ENCODE data around the gene ETHE1. TPM values are rescaled to one million over a fixed set of nuclear protein-coding genes. Genes with fewer than 3 reads are reported as not detected.

The ETHE1 gene
- total RNA-seq, 1 donor from 2014 or later = 118 TPM

GRCh38 chr19:43541920-43542650 is 15.1 kb upstream of the ETHE1 start:
- H3K27me3 ChIP-seq = no peaks in the 10 kb centered on the region
- H3K36me3 ChIP-seq = peaks cover 65 to 74% of the 10 kb centered on the region in 2 donors
- no peak overlapping the region for H3K27ac ChIP-seq
- H3K4me3 ChIP-seq = no peak overlapping the region
- H3K4me1 ChIP-seq = no peaks in the 10 kb centered on the region
- H3K9me3 ChIP-seq = peaks cover 0 to 10% of the 10 kb centered on the region in 2 donors
- intact Hi-C loops (cut with DNase I) = no loop called here
- TF ChIP-seq, protein P1, sequence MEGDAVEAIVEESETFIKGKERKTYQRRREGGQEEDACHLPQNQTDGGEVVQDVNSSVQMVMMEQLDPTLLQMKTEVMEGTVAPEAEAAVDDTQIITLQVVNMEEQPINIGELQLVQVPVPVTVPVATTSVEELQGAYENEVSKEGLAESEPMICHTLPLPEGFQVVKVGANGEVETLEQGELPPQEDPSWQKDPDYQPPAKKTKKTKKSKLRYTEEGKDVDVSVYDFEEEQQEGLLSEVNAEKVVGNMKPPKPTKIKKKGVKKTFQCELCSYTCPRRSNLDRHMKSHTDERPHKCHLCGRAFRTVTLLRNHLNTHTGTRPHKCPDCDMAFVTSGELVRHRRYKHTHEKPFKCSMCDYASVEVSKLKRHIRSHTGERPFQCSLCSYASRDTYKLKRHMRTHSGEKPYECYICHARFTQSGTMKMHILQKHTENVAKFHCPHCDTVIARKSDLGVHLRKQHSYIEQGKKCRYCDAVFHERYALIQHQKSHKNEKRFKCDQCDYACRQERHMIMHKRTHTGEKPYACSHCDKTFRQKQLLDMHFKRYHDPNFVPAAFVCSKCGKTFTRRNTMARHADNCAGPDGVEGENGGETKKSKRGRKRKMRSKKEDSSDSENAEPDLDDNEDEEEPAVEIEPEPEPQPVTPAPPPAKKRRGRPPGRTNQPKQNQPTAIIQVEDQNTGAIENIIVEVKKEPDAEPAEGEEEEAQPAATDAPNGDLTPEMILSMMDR (IDR thresholded peaks at IDR 0.05) = no peak
- no peak for DNase-seq (ENCODE audit: low spot score in 2 of 2)

DNA sequence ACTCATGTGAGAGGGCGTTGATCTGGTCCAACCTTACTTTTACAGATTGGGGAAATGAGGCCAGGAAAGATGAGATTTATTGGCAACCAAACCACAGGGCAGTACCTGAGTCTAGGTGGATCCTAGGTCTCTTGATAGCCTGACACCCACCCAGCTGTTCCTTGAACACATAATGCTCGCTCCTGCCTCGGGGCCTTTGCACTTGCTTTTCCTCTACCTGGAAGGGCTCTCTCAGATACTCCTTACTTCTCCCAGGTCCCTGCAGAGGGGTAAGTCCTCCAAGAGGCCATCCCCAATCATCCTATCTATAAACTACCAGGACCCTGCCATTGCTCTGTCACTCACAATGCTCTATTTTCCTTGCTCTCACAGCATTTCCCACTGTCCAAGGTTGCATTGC is 13.4 kb upstream of the ETHE1 start:
- Histone ChIP-seq H3K27ac (no peak overlapping the region), H3K4me3 (no peak overlapping the region), H3K36me3 (peaks cover 56 to 61% of the 10 kb centered on the region in 2 donors), H3K9me3 (peaks cover 0 to 10% of the 10 kb centered on the region in 2 donors), H3K4me1 (peaks cover 0 to under 1% of the 10 kb centered on the region in 2 donors), H3K27me3 (no peaks in the 10 kb centered on the region)
- TF ChIP-seq, protein P1 (IDR thresholded peaks at IDR 0.05) = no peak
- DNase-seq (ENCODE audit: low spot score in 2 of 2) = no peak
- intact Hi-C loops (cut with DNase I) = no loop called here

GRCh38 chr19:43538922-43539321 is 11.9 kb upstream of the ETHE1 start:
- TF ChIP-seq, protein P1 (IDR thresholded peaks at IDR 0.05) = no peak
- Histone ChIP-seq H3K9me3 (peaks cover 0 to 10% of the 10 kb centered on the region in 2 donors), H3K27me3 (no peaks in the 10 kb centered on the region), H3K4me1 (peaks cover 0 to 11% of the 10 kb centered on the region in 2 donors), H3K27ac (no peak overlapping the region), H3K4me3 (no peak overlapping the region), H3K36me3 (peaks cover 41 to 48% of the 10 kb centered on the region in 2 donors)
- no peak for DNase-seq (ENCODE audit: low spot score in 2 of 2)
- intact Hi-C loops (cut with DNase I) = no loop called here

DNA sequence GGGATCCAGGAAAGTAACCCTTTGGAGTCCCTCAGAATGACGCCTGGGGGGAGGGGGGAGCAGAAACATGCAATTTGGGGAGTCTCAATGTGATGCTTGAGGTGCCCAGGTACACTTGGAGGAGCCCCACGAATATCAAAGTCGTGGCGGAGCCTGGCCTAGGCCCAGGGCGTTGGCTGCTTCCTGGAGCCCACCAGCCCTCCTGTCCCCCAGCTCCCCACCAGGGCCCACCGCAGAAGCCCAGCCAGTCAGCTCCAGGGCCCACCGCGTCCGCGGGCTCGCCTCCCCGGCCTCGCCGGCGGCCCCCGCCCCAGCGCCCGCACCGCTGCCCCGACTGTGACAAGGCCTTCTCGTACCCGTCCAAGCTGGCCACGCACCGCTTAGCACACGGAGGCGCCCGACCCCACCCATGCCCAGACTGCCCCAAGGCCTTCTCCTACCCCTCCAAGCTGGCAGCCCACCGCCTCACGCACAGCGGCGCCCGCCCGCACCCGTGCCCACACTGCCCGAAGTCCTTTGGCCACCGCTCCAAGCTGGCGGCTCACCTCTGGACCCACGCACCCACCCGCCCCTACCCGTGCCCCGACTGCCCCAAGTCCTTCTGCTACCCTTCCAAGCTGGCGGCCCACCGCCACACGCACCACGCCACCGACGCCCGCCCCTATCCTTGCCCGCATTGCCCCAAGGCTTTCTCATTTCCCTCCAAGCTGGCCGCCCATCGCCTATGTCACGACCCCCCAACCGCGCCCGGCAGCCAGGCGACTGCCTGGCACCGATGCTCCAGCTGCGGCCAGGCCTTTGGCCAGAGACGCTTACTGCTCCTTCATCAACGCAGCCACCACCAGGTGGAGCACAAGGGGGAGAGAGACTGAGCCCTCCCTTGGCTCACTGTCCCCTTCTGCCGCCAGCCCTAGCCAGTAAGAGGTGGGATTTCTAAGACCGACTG is 8.1 kb upstream of the ETHE1 start:
- intact Hi-C loops (cut with DNase I) = loop anchor here (1.0 to 5.0 kb wide), 3 partner anchors 40 to 767 kb away; partner anchors contain the start of genes IRGQ, PINLYP, XRCC1 and ZNF576
- TF ChIP-seq, protein P1 (IDR thresholded peaks at IDR 0.05) = peak; percentile 57 to 80 (median 75)

DNA sequence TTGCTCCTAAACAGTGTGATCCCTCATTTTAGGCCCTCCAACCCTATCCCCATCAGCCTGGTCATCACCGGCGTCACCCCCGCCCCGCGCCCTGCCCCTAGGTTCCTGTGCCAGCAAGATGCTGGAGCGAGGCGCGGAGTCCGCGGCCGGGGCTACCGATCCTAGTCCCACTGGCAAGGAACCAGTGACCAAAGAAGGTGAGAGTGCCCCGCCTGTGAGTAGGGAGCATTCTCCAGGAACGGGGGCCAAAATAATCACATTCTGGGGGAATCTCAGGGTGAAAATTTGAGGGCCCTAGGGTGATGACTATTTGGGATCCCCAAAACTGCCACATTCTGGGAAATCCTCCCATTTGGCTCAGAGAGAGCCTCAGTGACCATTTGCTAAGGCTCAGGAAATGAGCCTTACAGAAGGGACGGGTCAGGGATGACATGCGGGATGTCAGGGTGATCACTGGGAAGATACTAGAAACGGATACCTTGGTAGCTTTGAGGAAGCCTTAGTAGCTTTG is 7.4 kb upstream of the ETHE1 start:
- H3K4me3 ChIP-seq = peak overlapping the region; percentile 73 to 75
- H3K27ac ChIP-seq = peak overlapping the region; percentile 84 to 92
- no peaks in the 10 kb centered on the region for H3K27me3 ChIP-seq
- TF ChIP-seq, protein P1 (IDR thresholded peaks at IDR 0.05) = no peak
- peaks cover 0 to 10% of the 10 kb centered on the region in 2 donors for H3K9me3 ChIP-seq
- peaks cover 10 to 18% of the 10 kb centered on the region in 2 donors for H3K36me3 ChIP-seq
- DNase-seq (ENCODE audit: low spot score in 2 of 2) = no peak
- intact Hi-C loops (cut with DNase I) = loop anchor here (1.0 to 5.0 kb wide), 3 partner anchors 41 to 768 kb away; partner anchors contain the start of genes IRGQ, PINLYP, XRCC1 and ZNF576
- peaks cover 0 to 22% of the 10 kb centered on the region in 2 donors for H3K4me1 ChIP-seq

More for the DNA sequence above, 8.1 kb upstream of the ETHE1 start:
- H3K9me3 ChIP-seq = peaks cover 0 to 10% of the 10 kb centered on the region in 2 donors
- peak overlapping the region; percentile 73 to 75 for H3K4me3 ChIP-seq
- DNase-seq (ENCODE audit: low spot score in 2 of 2) = peak in 1 of 2 donors; percentile 89
- H3K27ac ChIP-seq = peak overlapping the region; percentile 84 to 92
- H3K4me1 ChIP-seq = peaks cover 0 to 22% of the 10 kb centered on the region in 2 donors
- H3K36me3 ChIP-seq = peaks cover 17 to 24% of the 10 kb centered on the region in 2 donors
- H3K27me3 ChIP-seq = no peaks in the 10 kb centered on the region

Measured in ascending aorta (tissue), 2 donors.